DMS79 (cell line): Measurements from ENCODE around the gene CHCHD3.
"Not testable (repeated sequence)": the region's sequence is repeated elsewhere in the genome, so short reads cannot be mapped to it uniquely, and the experiment has no call there.

ENCODE experiments used
- DNase-seq: peaks from one replicate; lab custom pipeline; 2025; lab: John Stamatoyannopoulos, UW

CHCHD3 gene

DNA sequence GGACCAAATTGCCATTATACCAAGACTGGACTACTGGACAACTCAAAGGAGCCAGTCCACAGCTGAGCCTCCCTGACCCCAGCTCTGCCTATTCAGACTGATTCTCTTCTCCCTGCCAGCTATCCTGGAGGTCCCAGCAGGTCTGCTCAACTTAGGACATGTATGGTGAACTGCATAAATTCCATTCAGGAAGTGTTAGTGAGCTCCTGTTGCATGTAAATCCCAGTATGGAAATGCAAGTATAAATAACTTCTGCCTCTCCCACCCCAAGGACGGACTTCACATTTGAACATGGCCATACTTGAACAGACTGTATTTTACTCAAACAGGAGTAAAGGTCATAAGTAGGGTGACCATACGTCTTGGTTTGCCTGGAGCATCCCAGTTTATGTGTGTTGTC, 128.4 kb downstream of the CHCHD3 start:
- DNase-seq: no peak

DNA sequence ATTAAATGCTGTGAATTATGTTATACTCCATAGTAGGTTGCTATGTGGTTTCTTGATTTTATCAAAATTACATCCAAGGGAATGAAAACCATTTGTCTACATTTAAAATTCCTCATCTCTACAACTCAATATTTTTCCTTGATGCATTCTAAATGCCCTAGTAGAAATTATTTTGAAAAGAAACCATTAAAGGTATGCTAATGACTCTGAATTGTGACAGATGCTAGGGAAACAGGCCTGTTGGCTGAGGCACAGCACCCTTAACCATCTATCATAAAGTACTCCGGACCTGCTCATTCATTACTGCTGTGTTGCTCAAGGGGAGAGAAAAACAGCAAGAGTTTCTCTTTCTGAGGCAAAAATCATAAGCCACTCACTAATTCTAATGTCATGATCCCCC, 131.2 kb downstream of the CHCHD3 start:
- no peak for DNase-seq

DNA sequence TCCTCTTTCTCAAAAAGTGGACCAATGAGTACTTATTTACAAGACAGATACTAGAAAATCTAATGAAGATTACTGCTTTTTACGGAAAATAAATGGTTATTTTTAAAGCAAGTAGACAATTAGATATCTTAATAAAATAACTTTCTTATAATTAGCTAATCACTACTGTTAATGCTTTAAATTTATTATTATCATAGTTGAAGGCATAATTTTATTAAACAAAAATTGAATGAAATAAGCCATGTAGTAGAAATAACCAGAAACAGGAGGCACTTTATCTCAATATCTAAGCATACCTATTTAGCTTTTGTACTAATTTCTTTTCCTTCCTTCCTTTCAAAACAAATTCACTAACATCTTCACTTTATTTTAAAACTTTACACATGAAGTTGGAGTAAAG, 134.9 kb downstream of the CHCHD3 start:
- no peak for DNase-seq

DNA sequence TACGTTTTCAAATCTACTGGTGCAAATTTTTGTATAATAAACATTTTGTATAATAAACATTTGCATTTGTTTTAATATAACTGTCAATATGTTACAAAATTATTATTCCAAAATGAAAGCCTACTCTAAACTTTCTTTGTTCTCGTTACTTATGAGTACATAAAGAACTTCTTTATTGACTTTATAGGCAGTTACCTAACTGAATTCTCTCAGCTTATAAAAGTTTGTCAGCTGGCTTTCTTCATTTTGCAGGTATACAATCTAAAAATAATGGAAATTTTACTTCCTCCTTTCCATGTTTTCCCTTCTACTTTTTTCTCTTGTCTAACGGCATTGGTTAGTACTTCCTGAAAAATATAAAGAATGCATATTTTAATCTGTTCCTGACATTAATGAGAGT, 137.1 kb downstream of the CHCHD3 start:
- DNase-seq: no peak

DNA sequence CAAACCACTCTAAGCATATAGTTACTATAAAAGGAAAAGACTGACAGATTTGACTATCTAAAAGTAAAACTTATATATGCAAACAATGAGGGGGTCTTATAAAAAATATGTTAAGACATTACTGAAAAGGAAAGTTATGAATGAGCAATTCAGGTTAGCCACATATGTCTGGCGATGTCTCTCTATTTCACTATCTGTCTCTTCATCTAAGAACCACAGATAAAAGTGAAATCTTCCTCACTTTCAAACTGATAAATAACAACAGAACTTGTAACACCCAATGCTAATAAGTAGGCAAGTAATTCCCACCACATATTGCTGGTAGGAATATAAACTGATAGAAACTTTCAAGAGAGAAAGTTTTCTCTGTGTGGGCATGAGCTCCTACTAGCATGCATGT, 138.2 kb downstream of the CHCHD3 start:
- DNase-seq: no peak

DNA sequence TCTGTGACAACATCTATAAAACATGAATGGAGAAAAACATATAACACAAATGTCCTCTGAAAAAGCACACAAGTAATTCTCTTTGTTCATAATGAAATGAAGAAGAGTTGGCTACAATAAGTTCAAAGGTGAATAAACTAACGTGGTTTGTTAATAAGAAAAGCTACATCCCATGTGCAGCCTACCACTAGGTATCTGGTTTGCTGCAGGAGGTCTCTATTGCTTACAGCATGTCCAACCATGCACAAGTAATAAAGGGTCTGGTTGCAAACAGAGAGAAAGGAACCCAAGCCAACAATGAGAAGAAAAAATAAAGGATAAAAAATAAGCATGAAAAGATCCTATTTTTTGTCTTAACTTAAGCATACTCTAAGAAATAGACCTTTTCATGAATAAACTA, 139.2 kb downstream of the CHCHD3 start:
- no peak for DNase-seq

DNA sequence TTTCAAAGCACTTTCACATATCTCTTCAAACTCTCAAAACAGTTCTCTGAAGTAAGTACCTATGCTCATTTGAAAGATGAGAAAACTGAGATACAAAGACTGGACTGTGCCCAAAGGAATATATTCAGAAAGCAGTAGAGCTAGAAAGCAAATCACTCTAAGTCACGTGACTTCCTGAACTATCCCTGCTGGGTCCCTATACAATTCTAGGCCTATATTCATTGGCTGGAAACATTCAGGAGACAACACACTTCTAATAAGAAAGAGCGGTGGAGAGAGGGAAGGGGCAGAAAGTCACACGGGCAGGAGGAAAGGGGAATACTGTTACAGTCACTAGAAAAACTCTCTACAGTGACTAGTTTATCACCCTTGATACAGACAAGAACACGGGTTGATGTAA, 140.0 kb downstream of the CHCHD3 start:
- DNase-seq: no peak

DNA sequence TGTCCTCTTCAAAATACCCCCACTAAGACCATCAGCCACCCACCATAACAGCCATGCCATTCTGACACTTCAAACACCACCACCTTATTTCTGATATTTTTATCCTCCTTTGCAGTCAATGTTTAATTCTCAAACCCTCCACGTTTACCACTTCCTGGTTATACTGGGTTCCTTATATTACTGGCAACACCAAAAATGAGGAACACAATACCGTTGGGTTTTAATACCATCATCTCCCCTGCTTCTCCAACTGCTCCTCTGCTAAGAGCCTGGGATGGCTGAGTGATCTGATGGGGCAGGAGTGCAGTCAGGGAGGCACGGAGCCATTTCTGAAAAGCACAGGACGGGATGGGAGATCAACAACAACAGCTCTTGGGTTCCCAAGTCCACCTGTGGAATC, 140.5 kb downstream of the CHCHD3 start:
- no peak for DNase-seq

DNA sequence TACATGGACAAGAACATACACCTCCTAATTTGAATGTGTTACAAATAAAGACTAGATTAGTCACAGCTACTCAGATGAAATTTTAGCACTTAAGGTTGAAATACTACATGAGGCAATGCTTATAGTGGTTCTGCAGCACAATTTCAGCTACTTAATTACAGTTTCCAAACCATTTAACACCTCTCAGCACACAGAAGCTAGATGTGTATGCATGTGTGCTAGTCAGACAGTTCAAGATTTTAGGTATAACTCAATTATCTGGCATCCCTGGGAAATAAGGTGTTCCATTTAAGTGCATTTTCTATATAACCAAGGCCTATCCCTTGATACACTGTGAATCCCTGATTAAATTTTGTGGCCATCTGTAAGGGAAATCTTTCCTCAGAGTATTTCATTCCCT, 141.8 kb downstream of the CHCHD3 start:
- DNase-seq: no peak

DNA sequence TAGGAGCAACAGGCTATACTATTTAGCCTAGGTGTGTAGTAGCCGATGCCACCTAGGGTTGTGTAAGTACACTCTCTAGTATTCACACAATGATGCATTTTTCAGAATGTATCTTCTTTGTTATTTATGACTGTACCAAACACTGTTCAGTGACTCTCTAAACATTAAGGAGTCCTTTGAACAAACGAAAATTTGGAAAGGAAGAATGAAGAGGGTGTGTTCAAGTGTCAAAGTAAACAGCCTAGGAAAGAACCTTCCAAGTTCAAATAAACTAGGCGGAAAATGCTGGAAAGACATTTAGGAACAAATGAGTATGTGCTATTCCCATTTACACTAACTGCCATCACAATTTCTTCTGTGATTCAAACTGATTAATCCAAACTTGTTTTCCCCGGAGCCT, 142.4 kb downstream of the CHCHD3 start:
- no peak for DNase-seq

DNA sequence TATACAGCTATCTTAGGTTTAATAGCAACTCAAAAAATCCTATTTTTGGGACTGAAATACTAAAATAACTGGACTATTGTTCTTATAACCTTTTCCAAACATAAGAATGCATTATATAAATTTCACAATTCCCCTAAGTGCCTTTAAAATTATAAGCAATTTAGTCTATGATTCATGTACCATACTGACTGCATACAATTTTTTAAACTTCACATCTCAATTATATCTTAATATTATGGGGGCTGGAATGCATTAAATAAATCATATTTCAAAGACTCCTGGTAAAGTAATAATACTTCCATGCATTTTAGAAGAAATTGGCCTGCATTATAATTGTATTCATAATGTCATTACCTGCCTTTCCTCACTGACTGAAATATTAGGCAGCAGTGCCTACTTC, 144.6 kb downstream of the CHCHD3 start:
- DNase-seq: no peak

DNA sequence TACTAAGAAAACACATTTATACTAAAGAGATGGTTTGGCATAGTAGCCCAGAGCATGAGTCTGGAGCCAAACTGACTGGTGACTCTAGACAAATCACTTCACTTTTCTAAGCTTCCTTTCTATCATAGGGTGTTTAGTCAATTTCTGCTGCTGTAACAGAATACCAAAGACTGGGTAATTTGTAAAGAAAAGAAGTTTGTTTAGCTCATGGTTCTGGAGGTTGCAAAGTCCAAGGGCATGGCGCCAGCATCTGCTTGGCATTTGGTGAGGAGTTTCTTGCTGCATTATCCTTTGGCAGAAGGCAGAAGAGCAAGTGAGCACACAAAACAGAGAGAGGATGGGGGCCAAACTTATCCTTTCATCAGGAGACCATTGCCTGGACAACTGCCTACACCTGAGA, 146.3 kb downstream of the CHCHD3 start:
- DNase-seq: no peak

DNA sequence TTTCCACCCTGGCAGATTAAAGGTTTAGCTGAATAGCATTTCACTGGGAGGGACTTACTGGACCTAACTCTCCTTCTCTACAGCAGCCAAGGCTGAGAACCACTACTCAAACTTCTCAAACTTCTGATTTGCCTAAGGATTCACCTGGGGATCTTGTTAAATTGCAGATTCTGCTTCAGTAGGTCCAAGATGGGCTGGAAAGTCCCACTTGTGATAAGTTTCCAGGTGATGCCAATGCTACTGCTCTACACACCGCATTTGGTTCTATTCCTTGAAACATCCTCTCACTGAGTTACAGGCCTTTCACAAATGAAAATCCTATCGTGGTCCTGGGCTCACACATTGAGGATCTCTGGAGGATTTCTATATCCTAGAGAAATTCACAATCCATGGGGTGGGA, 147.9 kb downstream of the CHCHD3 start:
- no peak for DNase-seq

DNA sequence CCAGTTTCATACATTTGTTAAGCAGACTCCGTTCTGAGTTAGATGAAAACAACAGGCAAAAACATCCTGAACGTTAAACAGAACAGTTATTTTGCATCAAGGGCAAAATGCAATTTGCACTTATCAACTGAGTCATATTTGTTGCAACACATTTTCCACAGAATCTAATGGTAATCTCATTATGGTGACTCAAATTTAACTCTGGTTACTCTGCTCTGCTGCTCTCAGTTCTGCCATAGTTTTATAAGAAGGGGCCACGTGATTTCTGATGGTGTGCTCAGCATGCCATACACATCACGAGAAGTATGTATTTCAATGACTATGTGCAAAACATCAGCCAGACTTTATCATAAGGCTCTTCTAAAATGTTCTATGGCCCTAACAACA, 148.8 kb downstream of the CHCHD3 start:
- no peak for DNase-seq

DNA sequence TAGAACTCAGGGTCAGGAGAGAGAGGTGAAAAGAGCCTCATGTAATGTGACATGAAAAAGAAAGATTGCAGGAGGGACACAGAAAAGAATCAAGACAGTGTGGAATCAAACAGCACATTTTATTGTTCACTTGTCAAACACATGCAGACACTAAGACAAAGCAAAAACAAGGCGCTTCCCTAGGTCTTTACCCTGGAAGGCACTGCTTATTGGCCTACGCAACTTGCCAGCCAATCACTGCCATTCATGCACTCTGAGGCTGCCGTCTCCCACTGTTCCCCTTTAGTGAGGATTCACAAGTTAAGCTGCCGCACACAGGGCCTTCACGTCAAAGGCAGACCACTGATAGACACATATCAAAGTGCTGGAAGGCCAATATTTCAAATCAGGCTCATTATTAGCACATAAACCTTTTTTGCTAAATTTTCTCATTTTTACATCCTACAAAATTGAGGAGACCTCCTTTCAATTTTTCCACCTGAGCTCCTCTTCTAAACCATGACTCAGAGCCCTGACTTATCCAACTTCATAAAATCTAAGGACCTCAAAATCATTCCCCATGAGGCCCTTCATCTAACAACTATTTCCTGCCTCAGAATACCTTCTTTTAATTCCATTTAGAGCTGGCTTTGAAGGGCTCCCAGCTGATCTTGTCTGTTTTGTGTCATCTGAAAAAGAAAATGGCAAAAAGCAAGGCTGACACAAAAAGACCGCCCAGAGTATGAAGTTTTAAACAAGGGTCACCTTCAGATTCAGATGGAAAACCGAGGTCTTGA, 149.4 kb downstream of the CHCHD3 start:
- no peak for DNase-seq

DNA sequence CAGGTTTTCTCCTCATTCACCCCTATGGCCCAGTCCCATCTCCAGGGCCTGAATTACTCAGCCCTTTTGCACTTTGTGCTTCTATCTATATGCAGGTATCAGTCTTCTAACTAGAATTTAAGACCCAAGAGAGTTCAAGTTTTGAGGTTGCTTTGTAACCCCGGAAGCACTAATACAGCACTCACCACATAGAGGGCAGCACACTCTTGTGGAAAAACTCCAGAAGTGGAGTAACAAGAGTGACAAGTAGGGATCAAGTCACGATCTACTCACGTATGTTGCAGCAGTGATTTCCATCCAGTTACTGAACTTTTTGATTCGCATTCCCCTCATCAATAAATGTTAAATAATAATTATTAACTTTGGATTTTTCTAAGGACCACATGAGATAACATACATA, 151.0 kb downstream of the CHCHD3 start:
- no peak for DNase-seq

DNA sequence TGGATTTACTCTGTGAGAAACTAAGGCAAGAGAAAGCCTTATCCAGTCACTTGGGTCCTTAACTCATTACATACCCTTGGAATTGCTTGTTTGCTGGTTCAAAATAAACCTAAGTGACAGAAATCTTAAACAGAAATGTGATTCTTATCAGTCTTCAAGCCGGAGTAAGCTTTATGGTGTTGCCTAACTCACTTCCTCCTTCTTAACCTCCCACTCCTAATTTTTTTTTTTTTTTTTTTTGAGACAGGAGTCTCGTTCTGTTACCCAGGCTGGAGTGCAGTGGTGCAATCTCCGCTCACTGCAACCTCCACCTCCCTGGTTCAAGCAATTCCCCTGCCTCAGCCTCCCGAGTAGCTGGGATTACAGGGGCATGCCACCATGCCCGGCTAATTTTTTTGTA, 151.9 kb downstream of the CHCHD3 start:
- not testable (repeated sequence) for DNase-seq

DNA sequence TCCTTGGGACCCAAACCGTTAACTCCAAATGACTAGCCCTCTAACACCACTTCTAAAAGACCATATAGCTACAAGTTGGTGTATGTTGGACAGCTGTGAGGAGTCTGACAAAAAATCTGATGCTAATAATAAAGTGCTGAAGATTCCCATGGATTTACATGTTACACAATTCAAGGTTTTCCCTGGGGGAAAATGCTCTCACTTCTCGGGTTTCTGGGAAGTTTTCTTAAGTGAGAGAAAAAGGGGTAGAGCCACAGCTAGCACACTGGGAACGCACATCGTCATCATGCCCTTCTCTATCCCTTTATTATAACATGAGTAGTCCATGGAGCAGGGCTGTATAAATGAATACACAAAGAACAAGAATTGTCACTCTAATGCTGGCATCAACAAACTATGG, 162.1 kb downstream of the CHCHD3 start:
- no peak for DNase-seq

DNA sequence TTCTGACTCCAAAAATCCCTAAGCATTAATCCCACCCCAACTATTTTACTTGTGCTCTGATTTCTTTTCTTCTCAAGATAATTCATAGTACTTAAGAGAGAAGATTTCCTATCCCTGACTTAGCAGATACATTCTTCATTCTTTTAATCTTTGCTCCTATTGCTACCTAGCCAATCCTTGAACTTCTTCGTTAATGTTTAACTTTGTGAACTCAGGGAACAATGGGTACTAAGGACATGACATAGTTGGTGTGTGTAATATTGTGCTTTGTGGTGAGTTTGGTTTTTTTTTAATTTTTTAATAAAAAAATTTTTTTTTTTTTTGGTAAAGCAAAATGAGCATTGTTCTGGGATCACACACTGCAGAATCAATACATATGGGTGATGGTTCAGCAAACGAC, 166.2 kb downstream of the CHCHD3 start:
- no peak for DNase-seq

DNA sequence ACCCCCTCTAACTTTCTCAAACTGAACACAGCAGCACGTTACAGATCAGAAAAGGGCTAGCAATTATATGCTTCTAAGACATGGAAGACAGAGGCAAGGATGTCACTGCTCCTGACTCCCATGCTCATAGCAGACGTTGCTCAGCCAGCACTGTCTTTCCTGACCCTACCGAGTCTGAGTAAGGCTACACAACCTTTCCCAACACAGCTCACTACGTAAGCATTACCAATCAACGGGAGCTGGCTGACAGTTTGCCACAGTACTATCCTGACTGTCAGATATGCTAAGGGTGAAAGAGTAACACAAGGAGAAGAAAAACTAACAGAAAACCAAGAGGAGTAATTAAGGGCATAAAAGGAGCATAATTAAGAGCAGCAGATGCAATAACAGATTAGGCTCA, 171.2 kb downstream of the CHCHD3 start:
- DNase-seq: no peak

DNA sequence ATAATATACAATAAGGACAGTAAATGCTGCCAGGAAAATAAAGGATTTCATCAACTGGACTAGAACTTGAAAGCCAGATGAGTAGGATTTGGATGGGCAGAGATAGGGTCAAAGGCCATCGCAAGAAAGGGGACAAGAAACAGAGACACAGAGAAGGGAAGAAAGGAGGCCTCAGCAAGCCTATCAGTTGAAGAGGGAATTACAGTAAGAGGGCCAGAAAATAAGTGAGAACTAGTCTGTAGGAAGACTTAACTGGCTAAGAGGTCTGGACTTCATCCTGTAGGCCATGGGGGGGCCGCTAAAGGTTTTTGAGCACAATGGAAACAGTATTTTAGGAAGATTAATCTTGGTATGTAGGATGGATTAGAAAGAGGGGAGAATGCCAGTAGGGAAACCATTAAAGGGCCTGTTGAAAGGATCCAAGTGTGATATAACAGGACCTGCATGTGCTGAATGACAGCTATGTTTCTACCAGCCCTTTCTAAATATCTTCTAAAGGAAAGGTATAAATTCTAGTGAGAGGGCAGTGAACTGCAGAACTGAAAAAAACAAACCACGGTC, 174.4 kb downstream of the CHCHD3 start:
- no peak for DNase-seq

DNA sequence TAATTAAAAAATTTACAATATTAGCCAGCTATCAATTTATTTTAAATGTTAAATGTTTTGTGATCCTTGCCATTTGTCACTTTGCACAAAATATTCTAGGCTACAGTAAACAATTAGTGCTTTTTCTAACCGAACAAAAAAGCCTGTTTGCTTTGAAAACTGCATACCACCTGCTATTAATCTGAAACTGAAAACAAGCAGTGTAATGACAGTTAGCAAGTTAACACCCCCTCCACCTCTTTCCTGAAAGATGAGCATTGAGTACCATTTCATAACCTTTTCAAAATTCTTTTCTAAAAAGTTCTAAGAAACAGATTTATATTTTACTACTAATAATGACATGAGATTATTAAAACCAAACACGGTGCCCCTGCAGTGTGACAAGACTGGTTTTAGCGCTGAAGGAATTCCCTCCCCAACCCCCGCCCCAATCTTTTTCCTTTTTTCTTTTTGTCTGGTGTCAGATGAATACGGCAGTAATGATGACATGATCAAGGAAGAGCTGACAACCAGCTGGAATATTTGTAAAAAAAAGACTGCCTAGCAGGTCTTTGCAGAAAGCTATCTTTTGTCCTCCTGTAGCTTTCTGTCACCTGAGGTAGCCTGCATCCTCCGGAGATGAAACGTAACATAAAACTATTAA, 175.6 kb downstream of the CHCHD3 start:
- DNase-seq: no peak

DNA sequence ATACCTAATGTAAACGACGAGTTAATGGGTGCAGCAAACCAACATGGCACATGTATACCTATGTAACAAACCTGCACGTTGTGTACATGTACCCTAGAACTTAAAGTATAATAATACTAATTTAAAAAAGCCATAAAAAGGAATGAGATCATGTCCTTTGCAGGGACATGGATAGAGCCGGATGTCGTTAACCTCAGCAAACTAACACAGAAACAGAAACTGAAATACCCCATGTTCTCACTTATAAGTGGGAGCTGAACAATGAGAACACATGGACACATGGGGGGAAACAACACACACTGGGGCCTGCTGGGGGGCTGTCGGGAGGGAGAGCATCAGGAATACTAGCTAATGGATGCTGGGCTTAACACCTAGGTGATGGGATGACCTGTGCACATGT, 176.8 kb downstream of the CHCHD3 start:
- not testable (repeated sequence) for DNase-seq

DNA sequence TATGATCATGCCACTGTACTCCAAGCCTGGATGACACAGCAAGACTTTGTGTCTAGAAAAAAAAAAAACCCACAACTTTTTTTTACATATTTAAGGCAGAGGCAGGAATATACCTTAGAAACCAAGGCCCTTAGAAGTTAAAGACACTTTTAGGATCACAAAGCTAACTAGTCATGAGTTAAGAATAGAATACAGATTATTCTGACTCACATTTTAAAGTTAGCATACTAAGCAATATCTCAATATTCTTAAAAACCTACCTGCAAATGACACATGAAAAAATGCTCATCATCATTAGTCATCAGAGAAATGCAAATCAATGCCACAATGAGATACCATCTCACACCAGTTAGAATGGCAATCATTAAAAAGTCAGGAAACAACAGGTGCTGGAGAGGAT, 177.7 kb downstream of the CHCHD3 start:
- DNase-seq: no peak
